H1 (cell line): ENCODE results near the gene SZT2. TPM values are rescaled to one million over a fixed set of nuclear protein-coding genes. Genes with fewer than 3 reads are reported as not detected.

ENCODE experiments used
- CTCF ChIA-PET: fragments of 300-600 bp; sonication (Branson Sonifier 250); formaldehyde crosslinking; loops from one replicate; lab custom pipeline; 2021; ENCODE audit not compliant: partially characterized antibody; lab: Charles Lee
- POLR2A ChIA-PET: fragments of 300-600 bp; sonication (Branson Sonifier 250); formaldehyde crosslinking; loops from one replicate; lab custom pipeline; 2021; ENCODE audit warnings: inconsistent platforms; ENCODE audit not compliant: partially characterized antibody; lab: Charles Lee
- DNase-seq, 2 experiments: peaks; one replicate each; pipeline versions ENCODE4 v3.0.0 to v3.0.0-alpha.2; 2010 to 2022; ENCODE audit warnings: low spot score in 2 of 2, low read depth in 1 of 2, mixed read lengths in 1 of 2
- FAIRE-seq: peaks from 2 replicates; lab custom pipeline; 2011; peaks lifted over from hg19 to GRCh38; lab: Jason Lieb, UNC
- H2AFZ ChIP-seq: 2 replicates; pipeline ENCODE4 v1.8.1; 2012; ENCODE audit warnings: low read length, inconsistent platforms
- H2AK5ac ChIP-seq: 2 replicates; pipeline ENCODE4 v1.6.1; 2013; ENCODE audit warnings: low read depth, low read length
- H2BK120ac ChIP-seq: replicated peaks from 2 replicates; pipeline ENCODE3; 2013; ENCODE audit warnings: low read depth, low read length, inconsistent platforms
- H2BK12ac ChIP-seq: 2 replicates; pipeline ENCODE4 v1.6.1; 2013; ENCODE audit warnings: low read depth, low read length
- H2BK15ac ChIP-seq: 2 replicates; pipeline ENCODE4 v1.6.1; 2013; ENCODE audit warnings: low read length
- H2BK20ac ChIP-seq: 2 replicates; pipeline ENCODE4 v1.6.1; 2013; ENCODE audit warnings: low read length
- H2BK5ac ChIP-seq: 2 replicates; pipeline ENCODE4 v1.6.1; 2013; ENCODE audit warnings: low read depth, low read length
- H3K14ac ChIP-seq: 2 replicates; pipeline ENCODE4 v1.6.1; 2013; ENCODE audit warnings: inconsistent platforms; ENCODE audit not compliant: insufficient read length
- H3K18ac ChIP-seq: 2 replicates; pipeline ENCODE4 v1.6.1; 2013; ENCODE audit warnings: low read length; ENCODE audit errors: extremely low read depth
- H3K23ac ChIP-seq: 2 replicates; pipeline ENCODE4 v1.6.1; 2013; ENCODE audit warnings: inconsistent platforms; ENCODE audit not compliant: insufficient read length
- H3K23me2 ChIP-seq: 2 replicates; pipeline ENCODE4 v1.6.1; 2013; ENCODE audit warnings: low read depth, low read length
- H3K27ac ChIP-seq: 2 replicates; pipeline ENCODE4 v1.6.1; 2011; ENCODE audit warnings: low read depth, low read length, inconsistent platforms
- H3K27me3 ChIP-seq, 4 experiments: replicated peaks in 1 of 4; 1 replicate in 1 of 4; 2 replicates in 3 of 4; pipeline versions ENCODE4 v1.6.1 to v1.8.1; 2011 to 2013; ENCODE audit warnings: low read length in 3 of 4, mild to moderate bottlenecking in 3 of 4, inconsistent platforms in 2 of 4, mixed read lengths in 2 of 4, moderate library complexity in 1 of 4; ENCODE audit not compliant: control insufficient read depth in 3 of 4, insufficient read depth in 3 of 4; ENCODE audit errors: extremely low read depth in 1 of 4
- H3K36me3 ChIP-seq, 4 experiments: 2 replicates each; pipeline versions ENCODE4 v1.6.1 to v1.8.1; 2011 to 2013; ENCODE audit warnings: mild to moderate bottlenecking in 4 of 4, low read length in 3 of 4, moderate library complexity in 2 of 4, control low read depth in 1 of 4, inconsistent platforms in 1 of 4; ENCODE audit not compliant: insufficient read depth in 4 of 4, control insufficient read depth in 2 of 4
- H3K4ac ChIP-seq: replicated peaks from 2 replicates; pipeline ENCODE3; 2013; ENCODE audit warnings: low read length, low read depth, mixed read lengths, inconsistent platforms; ENCODE audit not compliant: insufficient read length
- H3K4me1 ChIP-seq, 4 experiments: replicated peaks in 1 of 4; 1 replicate in 1 of 4; 2 replicates in 3 of 4; pipeline versions ENCODE4 v1.6.1 to v1.8.1; 2011 to 2013; ENCODE audit warnings: low read length in 3 of 4, inconsistent platforms in 2 of 4, mixed read lengths in 1 of 4; ENCODE audit not compliant: insufficient read depth in 4 of 4, control insufficient read depth in 3 of 4
- H3K4me2 ChIP-seq, 2 experiments: 2 replicates each; pipeline versions ENCODE4 v1.6.1 to v1.8.1; 2011 to 2013; ENCODE audit warnings: low read depth in 2 of 2, low read length in 2 of 2, control low read depth in 1 of 2, inconsistent platforms in 1 of 2, mild to moderate bottlenecking in 1 of 2; ENCODE audit not compliant: insufficient read depth in 1 of 2
- H3K4me3 ChIP-seq, 4 experiments: fragments of 200-600, 300-600 bp in 1 of 4; sonication (generic), shearing (Covaris generic), sonication (Bioruptor Twin) in 1 of 4; 2 replicates each; pipeline versions ENCODE4 v1.5.1 to v1.8.1; 2011 to 2016; ENCODE audit warnings: low read length in 4 of 4, low read depth in 3 of 4, control low read depth in 2 of 4, inconsistent platforms in 2 of 4, mild to moderate bottlenecking in 2 of 4, mixed read lengths in 1 of 4, moderate library complexity in 1 of 4; ENCODE audit not compliant: insufficient read depth in 2 of 4; ENCODE audit errors: extremely low read depth in 1 of 4
- H3K56ac ChIP-seq: replicated peaks from 2 replicates; pipeline ENCODE3; 2013; ENCODE audit warnings: low read depth, mild to moderate bottlenecking, mixed read lengths, low read length, inconsistent platforms; ENCODE audit not compliant: insufficient read length
- H3K79me1 ChIP-seq: 2 replicates; pipeline ENCODE4 v1.6.1; 2013; ENCODE audit warnings: low read depth, low read length, control low read depth
- H3K79me2 ChIP-seq, 2 experiments: 2 replicates each; pipeline versions ENCODE4 v1.6.1 to v1.8.1; 2012 to 2013; ENCODE audit warnings: low read length in 2 of 2, mild to moderate bottlenecking in 2 of 2, inconsistent platforms in 1 of 2; ENCODE audit not compliant: insufficient read depth in 2 of 2, control insufficient read depth in 1 of 2
- H3K9ac ChIP-seq, 4 experiments: replicated peaks in 1 of 4; 1 replicate in 1 of 4; 2 replicates in 3 of 4; pipeline versions ENCODE4 v1.6.1 to v1.8.1; 2011 to 2013; ENCODE audit warnings: low read depth in 3 of 4, low read length in 3 of 4, control low read depth in 2 of 4, mild to moderate bottlenecking in 2 of 4, moderate library complexity in 2 of 4, inconsistent platforms in 1 of 4; ENCODE audit errors: extremely low read depth in 1 of 4
- H3K9me3 ChIP-seq, 2 experiments: 2 replicates each; pipeline versions ENCODE4 v1.6.1 to v1.8.1; 2012 to 2013; ENCODE audit warnings: mild to moderate bottlenecking in 2 of 2, moderate library complexity in 2 of 2, control low read depth in 1 of 2, inconsistent platforms in 1 of 2, low read depth in 1 of 2, low read length in 1 of 2, mixed read lengths in 1 of 2; ENCODE audit not compliant: insufficient read depth in 2 of 2
- H4K20me1 ChIP-seq, 2 experiments: replicated peaks in 1 of 2; 2 replicates each; pipeline versions ENCODE3 to v1.8.1; 2011 to 2013; ENCODE audit warnings: inconsistent platforms in 2 of 2, low read length in 2 of 2, mild to moderate bottlenecking in 1 of 2; ENCODE audit not compliant: insufficient read depth in 2 of 2, control insufficient read depth in 1 of 2
- H4K5ac ChIP-seq: 2 replicates; pipeline ENCODE4 v1.6.1; 2013; ENCODE audit warnings: low read length, low read depth, mixed read lengths, inconsistent platforms; ENCODE audit not compliant: insufficient read length
- H4K8ac ChIP-seq: 2 replicates; pipeline ENCODE4 v1.8.0; 2013; ENCODE audit warnings: mild to moderate bottlenecking, moderate library complexity, low read length, inconsistent platforms; ENCODE audit not compliant: insufficient read depth; ENCODE audit errors: extremely low read depth
- H4K91ac ChIP-seq: replicated peaks from 2 replicates; pipeline ENCODE3; 2013; ENCODE audit warnings: low read length, mixed read lengths, inconsistent platforms; ENCODE audit not compliant: insufficient read length
- RBBP5 ChIP-seq: IDR thresholded peaks from 2 replicates; pipeline ENCODE4 v1.7.1; 2012; ENCODE audit warnings: low read depth, mild to moderate bottlenecking, inconsistent platforms, low read length, moderate library complexity, borderline replicate concordance
- WGBS, 2 experiments: shearing (Covaris generic) in 1 of 2; methylation state at CpG; one replicate each; pipeline versions ENCODE4 v1.1.6 to v1.1.7; 2013 to 2015; ENCODE audit warnings: low lambda C conversion rate in 2 of 2, mixed read lengths in 2 of 2, inconsistent platforms in 1 of 2, low coverage in 1 of 2, missing lambda C conversion rate in 1 of 2; ENCODE audit not compliant: insufficient replicate concordance in 2 of 2, insufficient coverage in 1 of 2, insufficient read length in 1 of 2; ENCODE audit errors: extremely low coverage in 1 of 2, missing lambda C conversion rate in 1 of 2; 5-methylcytosine and 5-hydroxymethylcytosine counted together
- polyA plus RNA-seq, 7 experiments: library from polyadenylated mRNA; depleted of rRNA in 3 of 7; stranded (reverse) in 5 of 7; unstranded in 2 of 7; fragments of >200 nt in 5 of 7; fragments of 200-250 nt in 2 of 7; gene quantifications; 1 replicate in 5 of 7; 2 replicates in 1 of 7; 4 replicates in 1 of 7; pipeline versions ENCODE4 v1.2.1 to v1.2.3, GENCODE V29; 2011 to 2013; ENCODE audit warnings: missing spikeins in 2 of 7, mixed read lengths in 2 of 7
- total RNA-seq: library from RNA; stranded (reverse); fragmentation: NEBNext Ultra II Directional; extraction: Animal tissue kit (Norgen Biotek cat#: 25700); gene quantifications from 2 replicates; pipeline ENCODE4 v1.2.1, GENCODE V29; 2021

SZT2 gene
- total and polyA plus RNA-seq, 2 of the 8 experiments (the other 6 are each of a cell fraction or from before 2014, with no cell fraction given) = 4.7 to 12.9 TPM

DNA sequence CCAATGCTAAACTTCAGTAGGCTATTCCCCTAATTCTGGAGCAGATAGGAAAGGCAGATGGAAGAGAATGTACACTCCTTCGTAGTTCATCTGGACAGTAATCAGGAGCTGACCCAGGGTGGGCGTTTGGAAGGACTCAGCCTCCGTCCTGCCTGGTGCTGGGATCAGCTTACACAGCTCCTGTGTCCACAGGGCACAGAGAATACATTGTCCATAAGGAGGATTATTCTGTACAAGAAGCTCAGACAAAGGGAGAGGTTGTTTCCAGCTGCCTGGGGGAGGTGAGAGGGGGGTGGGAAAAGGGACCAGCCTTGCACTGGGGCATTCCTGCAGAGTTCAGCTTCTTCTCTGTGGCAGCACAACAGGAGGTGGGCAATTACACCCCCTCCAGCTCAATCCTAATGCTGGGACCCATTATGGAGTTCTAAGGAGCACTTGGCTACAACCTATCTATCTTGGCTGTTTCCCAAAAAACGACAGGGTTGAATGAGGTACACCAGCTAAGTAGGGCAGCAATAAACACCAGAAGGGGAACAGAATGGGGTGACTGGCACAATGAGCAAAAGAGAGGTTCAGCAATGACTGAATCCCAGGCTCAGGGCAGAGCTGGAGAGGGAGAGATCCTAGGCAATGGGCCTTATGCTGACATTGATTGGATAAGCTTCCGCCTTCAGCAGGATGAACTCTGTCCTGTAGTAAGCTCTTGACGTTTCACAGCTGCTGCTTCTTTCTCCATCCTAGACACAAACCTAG, 7.5 kb upstream of the SZT2 start:
- no peak overlapping the region for H3K14ac ChIP-seq
- H3K9ac ChIP-seq = no peak overlapping the region
- CTCF ChIA-PET = interaction anchor here (0.6 to 3.8 kb wide), 13 partner anchors 9 to 220 kb away, joined by 3 to 15 read pairs (median 5); partner anchors contain the start of gene CDC20
- no peak overlapping the region for H2AK5ac ChIP-seq
- no peak for TF ChIP-seq RBBP5
- H2BK5ac ChIP-seq = no peak overlapping the region
- H3K79me1 ChIP-seq = no peaks in the 10 kb centered on the region; the same call in 1 of the 2 replicates
- 79% methylated on average over 6 of the region's 6 CpGs; no CpG with 5 or more reads in 1 of the 2 experiments for WGBS, 2 experiments
- no peaks in the 10 kb centered on the region for H3K4me1 ChIP-seq
- H2AFZ ChIP-seq = no peak overlapping the region
- no peak overlapping the region for H3K4ac ChIP-seq
- no peak overlapping the region for H3K18ac ChIP-seq
- DNase-seq = no peak
- no peak overlapping the region for H3K23ac ChIP-seq
- no peak overlapping the region for H2BK20ac ChIP-seq
- H3K27ac ChIP-seq = no peak overlapping the region
- H4K8ac ChIP-seq = no peak overlapping the region
- no peak overlapping the region for H3K56ac ChIP-seq
- FAIRE-seq = no peak
- H3K4me2 ChIP-seq = no peak overlapping the region
- H3K9me3 ChIP-seq = no peaks in the 10 kb centered on the region
- POLR2A ChIA-PET = interaction anchor here (1.1 to 1.5 kb wide), 3 partner anchors 9 to 24 kb away, joined by 3 to 9 read pairs (median 5); partner anchors contain the start of gene ELOVL1
- no peak overlapping the region for H4K5ac ChIP-seq
- no peaks in the 10 kb centered on the region for H3K27me3 ChIP-seq
- H4K91ac ChIP-seq = no peak overlapping the region
- no peaks in the 10 kb centered on the region for H3K23me2 ChIP-seq
- peaks cover 0 to 1% of the 10 kb centered on the region in 2 experiments for H4K20me1 ChIP-seq
- H3K4me3 ChIP-seq = no peak overlapping the region
- no peak overlapping the region for H2BK12ac ChIP-seq
- H3K79me2 ChIP-seq = no peaks in the 10 kb centered on the region
- peaks cover 9 to 42% (median 37%) of the 10 kb centered on the region in 4 experiments for H3K36me3 ChIP-seq
- no peak overlapping the region for H2BK120ac ChIP-seq
- H2BK15ac ChIP-seq = no peak overlapping the region
